A673 (cell line): ENCODE results near the gene HEPHL1. TPM values are rescaled to one million over a fixed set of nuclear protein-coding genes. Genes with fewer than 3 reads are reported as not detected.

Experiments used
- BruUV-seq: library from RNA; stranded (reverse); fragments of 400-500 nt; replicated peaks from 2 replicates; lab custom pipeline; 2021; lab: Mats Ljungman, UMichigan
- CTCF ChIA-PET: fragments of 300-600 bp; sonication (Branson Sonifier 250); formaldehyde crosslinking; loops from one replicate; lab custom pipeline; 2022; ENCODE audit warnings: antibody characterized with exemption; lab: Charles Lee
- POLR2A ChIA-PET: fragments of 300-600 bp; sonication (Branson Sonifier 250); formaldehyde crosslinking; loops from one replicate; lab custom pipeline; 2022; ENCODE audit warnings: antibody characterized with exemption; ENCODE audit not compliant: low non-redundant PET; lab: Charles Lee
- DNase-seq: peaks from one replicate; pipeline ENCODE4 v3.0.0-alpha.2; 2015; ENCODE audit warnings: low spot score
- H3K27ac ChIP-seq: fragments of 200-600 bp; sonication (generic); 2 replicates; pipeline ENCODE4 v1.5.1; 2016; ENCODE audit warnings: mixed run types, low read depth, mild to moderate bottlenecking, mixed read lengths, antibody characterized with exemption, low read length; ENCODE audit not compliant: poor library complexity, severe bottlenecking
- H3K27me3 ChIP-seq: fragments of 200-600 bp; sonication (generic); replicated peaks from 2 replicates; pipeline ENCODE4 v1.6.1; 2017; ENCODE audit warnings: mixed run types, low read depth, mild to moderate bottlenecking, mixed read lengths, antibody characterized with exemption, low read length; ENCODE audit not compliant: insufficient read depth, poor library complexity
- H3K36me3 ChIP-seq: fragments of 200-600 bp; sonication (generic); 2 replicates; pipeline ENCODE4 v1.6.1; 2016; ENCODE audit warnings: mixed run types, mild to moderate bottlenecking, mixed read lengths, antibody characterized with exemption, low read length; ENCODE audit not compliant: insufficient read depth, poor library complexity, severe bottlenecking
- H3K4me1 ChIP-seq: fragments of 200-600 bp; sonication (generic); 2 replicates; pipeline ENCODE4 v1.6.1; 2017; ENCODE audit warnings: mixed run types, mild to moderate bottlenecking, mixed read lengths, antibody characterized with exemption, low read length; ENCODE audit not compliant: insufficient read depth, poor library complexity, severe bottlenecking
- H3K4me3 ChIP-seq: fragments of 200-600 bp; sonication (generic); 2 replicates; pipeline ENCODE4 v1.5.1; 2016; ENCODE audit warnings: low read depth, mixed run types, mild to moderate bottlenecking, mixed read lengths, low read length; ENCODE audit not compliant: poor library complexity, severe bottlenecking
- H3K9me3 ChIP-seq: fragments of 200-600 bp; sonication (generic); 2 replicates; pipeline ENCODE4 v1.6.1; 2016; ENCODE audit warnings: mixed run types, low read depth, mild to moderate bottlenecking, mixed read lengths, antibody characterized with exemption, low read length; ENCODE audit not compliant: poor library complexity, severe bottlenecking
- CTCF ChIP-seq: fragments of 300-800, 200-600 bp; sonication (generic); conservative IDR thresholded peaks from 2 replicates; pipeline ENCODE4 v1.5.1; 2017; ENCODE audit warnings: low read depth, mild to moderate bottlenecking, antibody characterized with exemption, low read length, moderate library complexity, mixed read lengths
- EZH2 ChIP-seq: fragments of 200-600 bp; sonication (generic); IDR thresholded peaks from 2 replicates; pipeline ENCODE4 v1.6.1; 2017; ENCODE audit warnings: borderline replicate concordance, low read depth, mild to moderate bottlenecking, mixed read lengths, antibody characterized with exemption, low read length; ENCODE audit not compliant: poor library complexity, severe bottlenecking
- intact Hi-C: fragments of 100-400 bp; cut with micrococcal nuclease; formaldehyde crosslinking; loops from one replicate; pipeline ENCODE4 v1.10.0; 2022; ENCODE audit not compliant: unreplicated experiment
- total RNA-seq: library from RNA; stranded (reverse); gene quantifications from 2 replicates; pipeline ENCODE4 v1.2.3, GENCODE V29; 2021

Gene HEPHL1
- total RNA-seq, 1 experiment from 2014 or later: not detected

GRCh38 chr11:94007426-94007825 lies 13.7 kb upstream of the HEPHL1 start:
- no peaks in the 10 kb centered on the region for H3K4me1 ChIP-seq
- ChIA-PET CTCF (no interaction called here), POLR2A (interaction anchor here (0.7 kb wide), 1 partner anchor 101 kb away, joined by 3 read pairs; no protein-coding TSS in a partner anchor)
- H3K27ac ChIP-seq: no peak overlapping the region
- no peak overlapping the region for H3K4me3 ChIP-seq
- DNase-seq: no peak
- no peaks in the 10 kb centered on the region for H3K36me3 ChIP-seq
- intact Hi-C loops: no loop called here
- H3K27me3 ChIP-seq: peaks cover 4% of the 10 kb centered on the region
- no peak for TF ChIP-seq EZH2
- no peak for TF ChIP-seq CTCF
- BruUV-seq: no TSS peak
- no peaks in the 10 kb centered on the region for H3K9me3 ChIP-seq

- no peak for DNase-seq
- Histone ChIP-seq H3K27ac (no peak overlapping the region), H3K36me3 (no peaks in the 10 kb centered on the region), H3K4me1 (no peaks in the 10 kb centered on the region), H3K9me3 (no peaks in the 10 kb centered on the region), H3K4me3 (no peak overlapping the region), H3K27me3 (peaks cover 4% of the 10 kb centered on the region)
- no TSS peak for BruUV-seq
- TF ChIP-seq CTCF: no peak
- intact Hi-C loops: no loop called here
- ChIA-PET CTCF (no interaction called here), POLR2A (no interaction called here)
These were observed 13.2 kb upstream of the HEPHL1 start for GRCh38 chr11:94007906-94008305.

GRCh38 chr11:94010136-94010535 lies 11.0 kb upstream of the HEPHL1 start:
- intact Hi-C loops: no loop called here
- no peak overlapping the region for H3K27ac ChIP-seq
- no peak for DNase-seq
- H3K9me3 ChIP-seq: no peaks in the 10 kb centered on the region
- H3K4me3 ChIP-seq: no peak overlapping the region
- POLR2A ChIA-PET: no interaction called here
- TF ChIP-seq EZH2 (no peak), CTCF (no peak)
- peaks cover 4% of the 10 kb centered on the region for H3K27me3 ChIP-seq
- no peaks in the 10 kb centered on the region for H3K36me3 ChIP-seq
- no TSS peak for BruUV-seq
- CTCF ChIA-PET: no interaction called here
- H3K4me1 ChIP-seq: no peaks in the 10 kb centered on the region
